Epithelial cell of esophagus (primary cell): Measurements from ENCODE around the gene TLE3.

Source experiments
- DNase-seq: peaks from one replicate; pipeline ENCODE4 v3.0.0; 2010; ENCODE audit warnings: low read depth
- H3K4me3 ChIP-seq: 2 replicates; pipeline ENCODE4 v1.5.1; 2011; ENCODE audit warnings: mild to moderate bottlenecking, low read length, control low read depth
- TF ChIP-seq, protein P1 (sequence below): IDR thresholded peaks from 2 replicates; pipeline ENCODE4 v1.5.1; 2011; ENCODE audit warnings: low read depth, mild to moderate bottlenecking, low read length, control low read depth, inconsistent platforms; ENCODE audit not compliant: insufficient read depth; ENCODE audit errors: missing control alignments

The TLE3 gene

DNA sequence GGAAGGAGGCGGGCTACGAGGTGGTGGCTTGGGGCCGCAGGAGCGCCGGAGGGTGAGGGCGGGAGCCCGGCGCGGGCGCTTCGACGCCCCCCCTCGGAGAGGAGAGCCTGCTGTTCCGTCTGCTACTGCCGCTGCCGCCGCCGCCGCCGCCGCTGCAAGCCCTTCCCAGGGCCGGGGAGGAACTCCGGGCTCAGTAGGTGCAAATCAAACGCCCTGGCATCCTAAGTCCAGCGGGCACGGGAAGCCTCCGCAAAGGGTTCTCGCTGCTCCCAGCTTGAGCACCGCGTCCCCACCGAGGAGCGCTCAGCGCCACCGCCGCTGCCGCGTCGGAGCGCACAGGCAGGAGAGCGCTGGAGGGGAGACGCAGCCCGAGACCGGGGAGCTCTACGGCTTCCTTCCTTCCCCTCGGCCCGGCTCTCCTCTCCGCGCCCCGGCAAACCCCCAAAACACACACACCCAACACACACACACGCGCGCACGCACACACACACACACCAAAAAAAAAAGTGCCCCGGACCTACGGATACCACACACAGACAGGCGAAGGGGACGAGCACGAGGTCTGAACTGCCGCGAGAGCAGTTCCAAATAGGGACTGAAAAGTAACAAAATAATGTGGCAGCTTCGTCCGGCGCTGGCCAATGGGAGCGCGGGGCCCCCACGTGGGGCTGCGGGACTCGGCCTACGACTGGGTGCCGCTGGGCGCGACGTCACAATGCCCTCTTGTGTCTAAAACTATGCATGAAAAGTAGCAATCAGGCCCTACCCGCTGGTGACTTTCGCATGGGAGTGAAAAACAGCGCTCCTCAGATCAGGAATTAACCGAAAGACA lies at the start of gene TLE3:
TLE3 (minus strand) TSS at position 597 of the 832 bp plus-strand sequence. CDS start 1,119 bp downstream, outside the sequence.
- H3K4me3 ChIP-seq = peak within 1 kb of the TSS; percentile 76
- peak; percentile 99 for DNase-seq
- TF ChIP-seq, protein P1, sequence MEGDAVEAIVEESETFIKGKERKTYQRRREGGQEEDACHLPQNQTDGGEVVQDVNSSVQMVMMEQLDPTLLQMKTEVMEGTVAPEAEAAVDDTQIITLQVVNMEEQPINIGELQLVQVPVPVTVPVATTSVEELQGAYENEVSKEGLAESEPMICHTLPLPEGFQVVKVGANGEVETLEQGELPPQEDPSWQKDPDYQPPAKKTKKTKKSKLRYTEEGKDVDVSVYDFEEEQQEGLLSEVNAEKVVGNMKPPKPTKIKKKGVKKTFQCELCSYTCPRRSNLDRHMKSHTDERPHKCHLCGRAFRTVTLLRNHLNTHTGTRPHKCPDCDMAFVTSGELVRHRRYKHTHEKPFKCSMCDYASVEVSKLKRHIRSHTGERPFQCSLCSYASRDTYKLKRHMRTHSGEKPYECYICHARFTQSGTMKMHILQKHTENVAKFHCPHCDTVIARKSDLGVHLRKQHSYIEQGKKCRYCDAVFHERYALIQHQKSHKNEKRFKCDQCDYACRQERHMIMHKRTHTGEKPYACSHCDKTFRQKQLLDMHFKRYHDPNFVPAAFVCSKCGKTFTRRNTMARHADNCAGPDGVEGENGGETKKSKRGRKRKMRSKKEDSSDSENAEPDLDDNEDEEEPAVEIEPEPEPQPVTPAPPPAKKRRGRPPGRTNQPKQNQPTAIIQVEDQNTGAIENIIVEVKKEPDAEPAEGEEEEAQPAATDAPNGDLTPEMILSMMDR = peak; percentile 38

DNA sequence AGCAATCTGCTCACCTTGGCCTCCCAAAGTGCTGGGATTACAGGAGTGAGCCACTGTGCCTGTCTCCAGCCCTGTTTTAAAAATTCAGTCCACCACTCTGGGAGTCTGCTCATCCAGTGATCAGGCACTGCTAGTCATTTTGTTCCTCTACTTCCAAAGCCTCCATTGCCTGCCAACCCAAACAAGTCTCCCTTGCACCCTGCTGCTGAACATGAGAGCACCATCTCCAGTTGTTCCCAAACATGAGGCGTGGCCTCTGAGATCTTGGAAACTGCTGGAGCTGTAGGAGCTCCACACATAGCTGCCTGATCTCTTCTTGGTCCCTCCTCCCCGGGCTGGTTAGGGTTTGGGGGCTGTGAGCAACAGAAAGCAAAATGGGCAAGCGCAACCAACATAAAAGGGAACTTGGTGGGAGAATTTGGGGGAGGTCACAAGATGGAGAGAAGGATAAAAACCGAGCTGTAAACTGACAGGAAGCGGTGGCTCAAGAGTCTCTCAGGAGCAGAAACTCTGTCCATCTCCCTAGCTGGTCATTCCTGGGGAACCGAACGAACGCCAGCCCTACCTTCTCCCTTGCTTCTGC lies 49.6 kb upstream of the TLE3 start:
- TF ChIP-seq, protein P1 = no peak
- no peak for DNase-seq
- H3K4me3 ChIP-seq = no peak overlapping the region

DNA sequence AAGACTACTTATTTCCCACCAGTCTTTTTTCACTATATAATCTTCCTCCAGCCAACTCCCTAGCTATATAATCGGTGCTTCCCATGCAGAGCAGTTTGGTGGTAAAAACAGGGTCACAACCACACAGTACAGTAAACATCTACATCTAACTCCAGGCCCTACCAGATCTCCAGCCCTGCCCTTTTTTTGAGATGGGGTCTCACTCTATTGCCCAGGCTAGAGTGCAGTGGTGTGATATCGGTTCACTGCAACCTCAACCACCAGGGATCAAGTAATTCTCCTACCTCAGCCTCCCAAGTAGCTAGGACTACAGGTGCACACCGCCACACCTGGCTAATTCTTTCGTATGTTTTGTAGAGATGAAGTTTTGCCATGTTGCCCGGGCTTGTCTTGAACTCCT lies 49.1 kb upstream of the TLE3 start:
- DNase-seq = no peak
- H3K4me3 ChIP-seq = no peak overlapping the region
- TF ChIP-seq, protein P1 = no peak

DNA sequence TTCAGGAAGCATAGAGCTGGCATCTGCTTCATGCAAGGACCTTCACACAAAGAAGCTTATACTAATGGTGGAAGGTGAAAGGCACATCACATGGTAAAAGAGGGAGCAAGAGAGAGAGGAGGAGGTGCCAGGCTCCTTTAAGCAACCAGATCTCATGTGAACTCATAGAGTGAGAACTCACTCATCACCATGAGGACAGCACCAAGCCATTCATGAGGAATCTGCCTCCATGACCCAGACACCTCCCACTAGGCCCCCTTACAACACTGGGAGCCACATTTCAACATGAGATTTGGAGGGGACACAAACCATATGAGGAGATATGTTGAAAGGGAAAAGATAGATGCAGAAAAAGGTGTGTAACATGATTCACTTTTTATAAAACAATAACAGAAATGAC lies 48.4 kb upstream of the TLE3 start:
- TF ChIP-seq, protein P1 = no peak
- no peak for DNase-seq
- H3K4me3 ChIP-seq = no peak overlapping the region

DNA sequence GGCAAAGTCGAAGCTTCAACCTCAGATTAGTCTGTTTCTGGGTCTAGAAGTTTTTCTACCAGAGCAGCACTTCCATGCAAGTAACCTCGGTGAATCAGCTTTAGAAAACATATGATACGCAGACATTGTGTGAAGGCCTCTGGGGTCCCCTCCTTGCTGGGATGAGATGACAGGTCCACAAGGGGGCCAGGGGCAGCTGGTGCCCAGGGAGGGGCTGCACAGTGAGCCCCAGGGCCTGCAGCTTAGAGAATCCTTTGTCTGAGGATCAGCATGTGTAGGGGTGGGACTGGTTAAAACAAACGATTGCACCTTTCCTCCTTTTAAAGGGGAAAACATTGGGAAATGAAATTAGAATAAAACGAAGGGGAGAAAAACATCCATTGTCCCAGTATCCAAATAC lies 47.5 kb upstream of the TLE3 start:
- TF ChIP-seq, protein P1 = no peak
- H3K4me3 ChIP-seq = no peak overlapping the region
- DNase-seq = no peak

DNA sequence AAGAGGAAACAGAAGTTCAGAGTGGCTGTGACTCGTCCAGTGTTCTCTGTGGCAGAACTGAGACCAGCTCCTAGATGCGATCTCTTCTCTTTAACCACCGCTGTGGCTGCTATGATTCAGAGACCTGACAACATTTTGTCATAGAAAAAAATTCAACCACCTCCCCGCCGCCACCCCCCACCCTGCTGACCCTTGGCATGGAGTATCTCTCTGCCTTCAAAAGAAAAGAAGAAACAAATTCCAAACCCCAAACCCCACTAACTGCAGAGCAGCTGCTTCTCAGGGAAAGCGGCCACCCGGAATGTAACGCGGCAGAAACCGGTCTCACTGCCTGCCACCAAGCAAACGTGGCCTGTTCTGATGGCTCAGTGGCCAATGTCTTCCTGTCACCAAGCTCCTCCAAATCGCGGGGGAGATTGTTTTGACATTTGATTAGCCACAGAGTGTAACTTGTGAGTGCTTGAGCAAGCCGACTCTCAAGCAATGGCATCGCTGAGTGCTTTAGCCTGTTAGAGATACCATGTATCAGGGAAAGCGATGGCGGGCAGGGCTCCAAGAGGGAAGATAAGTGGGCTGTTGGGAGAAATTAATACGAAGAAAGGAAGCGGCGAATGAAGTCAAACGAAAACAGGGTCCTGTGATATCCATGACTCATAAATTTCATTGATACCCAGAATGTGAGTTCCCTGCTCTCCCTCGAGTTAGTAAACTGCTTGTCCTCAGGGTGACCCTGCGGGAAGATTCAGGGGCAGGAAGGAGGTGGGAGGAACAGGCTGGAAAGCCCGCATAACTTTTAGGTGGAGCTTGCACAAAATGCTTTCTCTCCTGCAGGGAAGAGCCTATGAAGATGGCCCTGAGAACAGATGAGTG lies 44.8 kb upstream of the TLE3 start:
- TF ChIP-seq, protein P1 = no peak
- no peak for DNase-seq
- H3K4me3 ChIP-seq = no peak overlapping the region
